HG02571 (cell line): ENCODE results near the gene TNIP1.

Experiments
- ATAC-seq: cut with Tn5 transposase; IDR thresholded peaks from one replicate; pipeline ENCODE4 v1.9.1; 2021; ENCODE audit warnings: mild to moderate bottlenecking, moderate library complexity; ENCODE audit not compliant: unreplicated experiment

TNIP1 gene

DNA sequence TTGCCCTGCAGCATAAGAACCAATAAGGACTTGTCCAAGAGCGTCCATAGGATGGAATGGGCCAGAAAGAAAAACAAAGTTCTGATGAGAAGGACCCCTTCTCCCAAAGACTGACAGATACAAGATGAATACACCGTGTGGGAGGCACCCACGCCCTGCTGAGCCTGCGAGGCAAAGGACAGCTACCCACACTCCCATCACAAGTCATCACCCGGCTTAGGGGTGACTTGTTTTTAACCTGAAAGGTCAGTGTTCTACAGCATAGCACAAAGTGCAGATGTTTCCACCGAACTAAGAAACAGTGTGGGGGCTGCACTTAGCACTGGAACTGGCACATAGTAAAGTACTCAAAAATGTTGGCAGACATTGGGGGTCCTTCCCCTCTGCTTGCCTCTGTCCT lies 13.9 kb downstream of the TNIP1 start:
- no peak for ATAC-seq

GRCh38 chr5:151065609-151066008 lies 15.2 kb downstream of the TNIP1 start:
- ATAC-seq, result no peak

- no peak for ATAC-seq
These were observed 15.8 kb downstream of the TNIP1 start for GRCh38 chr5:151064916-151065499.

DNA sequence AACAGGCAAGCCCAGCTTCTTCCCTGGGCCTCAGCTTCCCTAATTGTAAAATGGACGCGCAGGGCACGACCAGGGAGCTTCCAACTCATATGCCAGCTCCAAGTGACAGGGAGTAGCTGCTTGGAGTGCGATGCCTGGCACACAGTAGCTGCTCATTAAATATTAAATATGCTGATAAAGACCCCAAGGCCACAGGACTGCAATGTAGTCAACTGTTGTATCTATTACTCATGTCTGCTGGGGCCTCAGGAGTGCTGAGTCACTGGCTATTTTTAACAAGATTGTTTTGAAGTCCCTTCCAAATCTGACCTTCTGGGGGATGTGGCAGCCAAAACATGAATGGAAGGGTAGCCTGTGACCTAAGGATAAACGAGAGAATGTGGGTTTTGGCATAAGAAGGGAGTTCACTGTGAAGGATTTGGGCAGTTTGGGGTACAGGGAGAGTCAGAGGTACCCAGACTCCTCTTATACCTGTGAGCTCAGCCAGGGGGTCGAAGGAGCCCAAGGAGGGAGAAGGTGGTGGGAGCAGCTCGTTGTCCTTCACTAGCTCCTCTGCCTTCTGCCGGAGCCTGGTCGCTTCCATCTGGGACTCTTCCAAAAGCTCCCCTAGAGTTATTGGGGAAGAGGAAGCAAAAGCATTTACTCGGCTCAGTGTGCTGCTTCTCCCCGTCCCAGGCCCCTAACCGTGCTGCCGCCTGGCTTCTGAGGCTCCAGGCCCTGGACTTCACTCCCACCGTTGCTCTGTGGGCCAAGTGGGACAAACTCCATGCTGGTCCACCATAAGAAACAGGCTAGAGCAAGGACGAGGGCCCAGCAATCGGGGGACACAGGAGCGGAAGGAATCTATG lies 17.5 kb downstream of the TNIP1 start:
- ATAC-seq, result no peak

GRCh38 chr5:151062405-151063141 lies 18.3 kb downstream of the TNIP1 start:
- no peak for ATAC-seq

DNA sequence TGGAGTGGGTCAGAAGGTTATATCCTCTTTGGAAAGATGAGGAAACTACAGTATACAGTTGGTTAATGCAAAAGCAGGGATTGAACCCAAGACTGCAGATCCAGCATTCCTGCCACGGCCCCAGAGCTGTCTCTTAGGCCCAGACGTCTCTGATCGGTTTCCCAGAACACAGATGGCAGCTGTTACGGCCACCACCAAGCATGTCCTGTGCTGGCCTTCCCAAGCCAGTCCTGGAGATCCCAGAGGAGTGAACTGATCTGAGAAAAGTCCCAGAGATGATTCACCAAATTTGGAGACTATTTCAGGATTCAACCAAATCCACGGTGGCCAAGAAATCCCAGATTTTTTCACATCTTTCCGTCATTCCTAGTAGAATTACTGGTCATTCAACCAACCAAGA lies 20.1 kb downstream of the TNIP1 start:
- ATAC-seq, result no peak

GRCh38 chr5:151058891-151059489 lies 21.8 kb downstream of the TNIP1 start:
- ATAC-seq, result no peak

DNA sequence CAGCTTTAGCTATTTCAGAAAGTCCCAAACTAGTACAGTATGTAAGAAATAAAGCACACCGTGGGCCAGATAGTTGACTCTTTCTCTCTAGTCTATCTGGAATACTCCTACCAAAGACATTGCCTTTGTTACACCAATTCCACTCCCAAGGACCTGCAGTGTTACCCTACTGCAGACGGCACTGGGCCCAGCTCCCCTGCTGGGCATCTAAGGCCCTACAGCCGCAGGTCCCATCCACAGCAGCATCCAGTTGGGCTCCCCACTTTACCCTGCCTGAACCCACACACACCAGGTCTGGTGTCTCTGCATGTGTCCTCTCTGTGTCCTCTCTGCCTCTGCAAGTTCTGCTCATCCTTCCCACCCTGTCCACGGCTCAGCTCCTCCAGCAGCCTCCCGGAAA lies 22.5 kb downstream of the TNIP1 start:
- no peak for ATAC-seq

DNA sequence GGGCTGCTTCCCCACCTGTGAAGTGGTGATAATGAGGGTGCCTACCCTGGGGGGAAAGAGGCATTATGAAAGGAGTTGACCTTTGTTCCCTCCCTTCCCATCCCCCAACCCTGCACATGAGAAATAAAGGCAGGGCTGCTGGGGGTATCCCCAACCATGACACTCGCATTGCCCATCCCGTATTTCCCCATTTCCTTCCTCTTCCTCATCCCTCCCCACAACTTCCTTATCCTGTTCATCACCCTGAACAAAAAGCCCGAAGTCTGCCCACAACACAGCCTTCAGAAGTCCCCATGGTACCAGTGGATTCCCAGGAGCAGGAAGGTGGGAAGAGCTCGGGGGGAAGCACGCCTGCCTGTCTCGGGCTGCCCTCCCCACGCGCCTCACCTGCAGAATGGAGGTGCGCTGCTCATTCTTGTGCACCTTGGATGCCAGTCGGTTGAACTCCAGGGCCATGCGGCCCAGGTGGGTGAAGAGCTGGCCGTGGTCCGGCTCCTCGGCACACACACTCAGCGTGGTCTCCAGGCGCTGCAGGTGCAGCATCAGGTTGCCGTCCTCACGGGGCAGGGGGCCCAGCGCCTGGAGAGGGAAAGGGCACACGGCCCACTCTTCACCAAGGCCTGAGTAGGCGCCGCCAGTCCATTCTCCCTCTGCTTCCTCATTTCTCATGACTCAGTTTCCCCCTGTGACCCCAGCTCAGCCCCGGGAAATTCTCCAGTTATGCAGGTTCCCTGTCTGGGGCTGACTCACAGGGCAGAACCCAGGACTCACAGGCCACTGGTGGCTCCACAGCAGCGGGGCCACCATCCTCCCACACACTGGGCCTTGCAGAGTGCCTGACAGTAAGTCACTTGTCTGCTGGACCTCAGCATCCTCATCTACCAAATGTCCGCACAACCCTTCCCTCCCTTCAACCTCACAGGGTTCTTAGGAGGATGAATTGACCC lies 24.2 kb downstream of the TNIP1 start:
- ATAC-seq, result no peak

DNA sequence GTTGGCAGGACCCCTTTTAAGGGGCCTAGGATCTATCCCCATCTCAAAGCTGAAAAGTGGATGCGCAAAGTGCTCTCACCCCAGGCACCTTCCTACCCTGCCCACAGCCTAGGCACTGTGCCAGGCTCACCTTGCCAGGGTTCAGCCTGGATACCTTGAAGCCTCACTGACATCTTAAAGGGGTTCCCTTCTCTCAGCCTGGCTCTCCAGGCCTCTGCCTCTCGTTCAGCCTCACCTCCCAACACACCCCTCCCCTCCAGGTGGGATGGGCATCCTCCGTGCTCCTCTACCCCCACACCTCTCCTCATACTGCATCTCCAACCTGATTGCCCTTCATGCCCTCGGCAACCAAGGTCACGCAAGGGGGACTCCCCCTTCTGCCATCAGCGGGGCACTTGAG lies 25.5 kb downstream of the TNIP1 start:
- ATAC-seq, result no peak

GRCh38 chr5:151054709-151055108 lies 26.1 kb downstream of the TNIP1 start:
- ATAC-seq, result no peak

DNA sequence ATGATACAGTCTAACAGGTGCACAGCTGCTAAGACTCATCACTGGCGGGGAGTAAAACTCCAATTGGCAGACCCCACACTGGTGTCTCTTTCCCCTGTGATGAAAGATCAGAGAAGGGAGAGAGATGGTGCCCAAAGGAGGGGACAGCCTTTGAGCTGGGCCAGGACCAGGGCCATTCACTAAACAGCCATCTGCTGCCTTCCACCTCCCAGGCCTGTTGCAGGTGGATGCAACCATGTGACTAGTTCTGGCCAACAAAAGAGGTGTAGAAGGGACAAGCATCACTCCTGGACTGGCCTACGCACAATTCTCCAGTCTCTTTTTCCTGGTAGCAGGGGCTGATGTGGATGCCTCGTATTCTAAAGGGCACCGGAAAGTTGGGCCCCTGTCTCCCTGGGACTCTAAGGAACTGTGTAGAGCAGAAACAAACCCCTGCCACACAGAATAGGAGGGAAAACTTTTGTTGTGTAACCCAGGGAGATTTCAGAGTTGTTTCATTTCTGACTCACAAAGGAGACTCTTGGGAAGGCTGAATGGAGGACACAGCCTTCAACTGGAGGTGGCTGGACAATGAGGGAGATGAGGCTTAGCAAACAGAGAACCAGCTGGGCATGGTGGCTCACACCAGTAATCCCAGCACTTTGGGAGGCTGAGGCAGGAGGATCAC lies 26.9 kb downstream of the TNIP1 start:
- no peak for ATAC-seq

GRCh38 chr5:151052836-151053235 lies 28.0 kb downstream of the TNIP1 start:
- no peak for ATAC-seq

- ATAC-seq, result no peak
These were observed 28.8 kb downstream of the TNIP1 start for GRCh38 chr5:151051931-151052608.

GRCh38 chr5:151051066-151051930 lies 29.5 kb downstream of the TNIP1 start:
- peak; percentile 62 for ATAC-seq

- ATAC-seq, result no peak
These were observed 32.3 kb downstream of the TNIP1 start for GRCh38 chr5:151048526-151048925.

- ATAC-seq, result no peak
These were observed 32.9 kb downstream of the TNIP1 start for GRCh38 chr5:151047814-151048425.
